ENCODE measurements around the gene STXBP4. TPM values are rescaled to one million over a fixed set of nuclear protein-coding genes. Genes with fewer than 3 reads are reported as not detected.

STXBP4 gene
- total RNA-seq, 1 experiment from 2014 or later: 13.6 TPM

DNA sequence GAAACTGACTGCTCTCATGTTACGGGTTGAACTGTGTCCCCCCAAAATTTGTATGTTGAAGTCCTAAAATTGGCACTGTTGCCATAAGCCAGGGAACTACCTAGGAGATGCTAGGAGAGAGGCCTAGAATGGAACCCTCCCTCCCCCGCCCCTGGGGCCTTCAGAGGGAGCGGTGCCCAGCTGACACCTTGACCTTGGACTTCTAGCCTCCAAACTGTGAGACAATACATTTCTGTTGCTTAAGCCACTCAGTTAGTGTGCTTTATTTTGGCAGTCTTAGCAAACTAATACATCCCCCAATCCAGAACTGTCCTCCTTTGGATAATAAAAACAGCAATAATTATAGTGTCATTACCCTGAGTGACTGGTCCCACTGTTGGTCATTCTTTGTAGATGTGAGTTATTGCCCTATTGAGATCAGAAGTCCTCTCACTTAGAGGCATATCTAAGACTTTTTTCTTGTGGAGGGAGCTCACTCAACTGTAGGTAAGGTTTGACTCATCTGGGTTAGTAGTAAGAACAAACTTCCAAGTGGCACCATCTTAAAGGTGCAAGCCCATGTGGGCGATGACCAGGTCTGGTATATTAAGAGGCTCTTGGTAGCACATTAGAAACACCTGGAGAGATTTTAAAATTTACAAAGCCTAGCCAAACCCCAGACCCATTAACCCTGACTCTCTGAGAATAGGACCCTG lies 203.2 kb downstream of the STXBP4 start:
- DNase-seq (ENCODE audit: low read depth): no peak

- no peak for DNase-seq (ENCODE audit: low read depth)
Measured at GRCh38 chr17:55172612-55173011, 204.0 kb downstream of the STXBP4 start.

DNA sequence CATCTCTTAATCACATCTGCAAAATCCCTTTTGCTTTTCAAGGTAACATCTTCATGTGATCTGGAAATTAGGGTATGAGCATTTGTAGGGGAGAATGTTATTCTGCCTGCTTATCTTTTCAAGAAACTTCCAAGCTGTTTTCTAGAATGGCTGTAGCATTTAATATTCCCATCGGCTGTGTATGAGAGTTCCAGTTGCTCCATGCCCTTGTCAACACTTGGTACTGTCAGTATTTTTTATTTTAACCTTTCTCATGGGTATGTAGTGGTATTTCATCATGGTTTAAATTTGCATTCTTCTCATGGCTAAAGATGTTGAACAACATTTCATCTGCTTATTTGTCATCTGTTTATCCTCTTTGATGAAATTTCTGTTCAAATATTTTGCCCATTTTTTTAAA lies 205.6 kb downstream of the STXBP4 start:
- DNase-seq (ENCODE audit: low read depth): no peak

- no peak for DNase-seq (ENCODE audit: low read depth)
Measured at GRCh38 chr17:55175788-55176427, 207.3 kb downstream of the STXBP4 start.

DNA sequence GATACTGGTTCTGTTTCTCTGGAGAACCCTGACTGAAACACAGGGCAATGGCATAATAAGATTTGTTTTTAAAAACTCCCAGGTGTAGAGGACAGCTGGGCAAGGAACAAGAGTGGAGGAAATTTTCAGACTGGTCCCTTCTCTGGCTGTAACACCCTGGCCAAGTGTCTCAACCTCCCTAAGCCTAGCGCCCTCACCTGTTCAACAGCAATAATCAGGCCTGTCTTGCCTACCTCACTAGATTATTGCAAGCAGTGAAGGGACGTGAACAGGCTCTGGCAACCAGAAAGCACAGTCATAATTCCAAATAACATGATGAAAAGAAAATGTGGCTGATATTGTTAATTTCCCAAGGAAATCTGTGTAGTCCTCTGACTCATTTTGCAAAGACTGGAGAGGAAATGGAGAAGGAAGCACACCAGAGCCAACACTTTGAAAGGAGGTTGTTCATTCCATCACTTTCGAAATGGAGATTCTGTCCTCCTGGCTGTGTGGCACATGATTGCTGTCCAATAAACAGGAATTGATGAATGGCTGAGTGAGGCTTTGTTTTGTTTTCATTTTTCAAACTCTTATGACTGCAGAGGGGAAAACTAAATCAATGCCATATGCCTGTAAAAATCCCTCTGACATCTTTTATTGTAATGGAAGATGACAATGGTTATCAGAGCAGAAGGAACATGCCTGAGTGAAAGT lies 208.7 kb downstream of the STXBP4 start:
- peak; percentile 17 for DNase-seq (ENCODE audit: low read depth)

- no peak for DNase-seq (ENCODE audit: low read depth)
Measured at GRCh38 chr17:55177855-55178217, 209.3 kb downstream of the STXBP4 start.

DNA sequence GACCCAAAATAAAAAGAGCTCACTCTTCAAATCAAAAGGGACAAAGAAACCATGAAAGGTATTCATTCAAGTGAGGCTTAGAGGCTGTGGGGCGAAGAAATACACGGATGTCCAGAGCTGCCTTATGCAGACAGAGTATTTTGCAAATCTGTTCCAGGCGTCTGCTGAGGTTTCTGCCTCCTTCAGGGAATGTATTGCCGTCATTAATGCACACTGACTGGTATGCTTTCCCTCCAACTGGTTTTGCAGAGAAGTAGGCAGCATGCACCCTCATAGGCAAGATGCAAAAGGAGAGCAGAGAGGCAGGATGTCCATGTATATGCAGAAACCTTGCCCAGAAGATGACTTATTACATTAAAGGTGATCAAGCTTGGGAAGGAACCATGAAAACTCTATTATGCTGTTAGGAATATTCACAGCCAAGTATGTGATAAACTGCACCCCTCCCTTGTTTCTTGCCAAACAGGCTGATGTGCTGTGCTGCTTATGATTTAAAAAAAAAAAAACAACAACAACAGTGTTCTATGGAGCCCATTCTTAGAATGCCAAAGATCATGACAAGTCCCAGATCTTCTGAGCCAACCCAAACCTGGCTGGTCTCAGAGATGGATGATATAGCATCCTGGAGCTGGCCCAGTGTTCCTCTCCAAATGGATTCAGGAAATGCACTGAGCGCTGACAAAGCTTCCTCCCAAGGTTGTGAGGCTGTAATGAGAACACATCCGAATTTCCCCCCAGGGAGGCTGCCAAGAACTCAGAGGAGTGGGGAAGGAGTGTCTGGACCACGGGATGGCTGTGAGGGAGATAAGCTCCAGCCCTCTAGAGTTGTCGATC lies 218.6 kb downstream of the STXBP4 start:
- no peak for DNase-seq (ENCODE audit: low read depth)

- DNase-seq (ENCODE audit: low read depth): no peak
Measured at GRCh38 chr17:55190748-55191147, 222.2 kb downstream of the STXBP4 start.

DNA sequence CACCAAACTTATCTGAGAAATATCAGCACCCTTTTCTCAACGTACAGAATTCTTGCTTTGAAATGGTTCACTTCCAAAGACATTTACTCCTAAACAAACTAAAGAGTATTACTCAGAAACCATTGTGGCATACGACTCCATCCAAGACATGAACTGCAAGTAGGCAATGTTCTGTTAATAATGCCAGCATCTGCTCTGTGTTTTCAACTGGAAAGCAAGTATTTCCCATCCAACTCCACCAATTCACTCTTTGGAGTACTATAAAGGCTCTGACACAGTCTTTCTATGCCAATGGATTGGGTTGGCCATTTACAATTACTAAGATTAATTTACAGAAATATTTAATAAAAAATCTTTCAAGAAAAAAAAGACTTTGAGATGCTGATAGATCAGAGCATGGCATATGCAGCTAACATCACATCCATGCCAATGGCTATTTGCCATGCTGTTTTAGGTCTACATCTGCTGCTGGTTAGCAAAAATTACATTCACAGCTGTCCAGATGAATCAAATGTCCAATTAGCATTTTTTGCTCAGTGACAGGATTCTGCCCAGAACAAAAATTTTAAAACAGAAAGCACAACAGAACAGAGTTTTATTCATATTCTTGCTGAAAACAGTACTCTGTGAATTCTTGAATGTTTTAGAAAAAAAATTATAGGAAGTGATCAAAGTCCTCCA lies 230.3 kb downstream of the STXBP4 start:
- no peak for DNase-seq (ENCODE audit: low read depth)

DNA sequence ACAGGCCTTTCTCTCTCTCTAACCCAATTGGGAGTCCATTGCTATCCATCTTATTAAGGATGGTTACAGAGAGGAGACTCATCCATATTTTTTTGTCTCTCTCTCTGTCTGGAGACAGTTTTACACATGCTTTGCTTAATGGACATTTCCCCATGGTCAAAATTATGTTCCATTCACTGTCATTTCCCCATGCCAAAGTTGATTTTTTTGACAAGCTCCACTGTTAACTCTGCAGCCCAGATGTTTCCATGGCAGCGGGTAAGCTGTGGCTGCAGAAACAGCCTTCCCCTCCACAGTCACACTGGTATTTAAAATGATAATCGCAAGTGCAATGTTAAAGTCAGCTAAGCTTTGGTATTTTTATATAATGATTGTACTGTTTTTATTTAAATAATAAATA lies 232.3 kb downstream of the STXBP4 start:
- DNase-seq (ENCODE audit: low read depth): no peak

- DNase-seq (ENCODE audit: low read depth): no peak
Measured at GRCh38 chr17:55201308-55201932, 232.9 kb downstream of the STXBP4 start.

GRCh38 chr17:55202896-55203295 lies 234.3 kb downstream of the STXBP4 start:
- DNase-seq (ENCODE audit: low read depth): no peak

GRCh38 chr17:55208078-55208812 lies 239.7 kb downstream of the STXBP4 start:
- DNase-seq (ENCODE audit: low read depth): no peak

- no peak for DNase-seq (ENCODE audit: low read depth)
Measured at GRCh38 chr17:55210292-55210691, 241.7 kb downstream of the STXBP4 start.

GRCh38 chr17:55212880-55213279 lies 244.3 kb downstream of the STXBP4 start:
- DNase-seq (ENCODE audit: low read depth): peak; percentile 56

DNA sequence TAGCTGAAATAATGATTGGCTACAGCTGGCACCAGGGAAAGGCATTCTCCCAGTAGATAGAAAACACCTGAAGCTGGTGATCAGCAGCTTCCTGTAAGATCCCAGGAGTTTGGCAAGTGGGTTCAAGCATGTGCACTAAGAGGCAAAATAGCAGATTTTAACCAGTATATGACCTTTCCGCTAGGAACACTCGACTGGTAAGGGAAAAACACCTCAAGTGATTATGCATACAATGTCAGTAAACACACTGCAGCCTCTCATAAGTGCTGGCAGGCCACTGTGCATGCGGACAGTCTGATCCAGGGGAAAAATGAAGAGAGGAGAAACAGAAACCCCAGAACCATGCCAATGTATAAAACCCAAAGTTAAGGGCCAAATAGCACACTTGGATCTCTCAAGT lies 247.1 kb downstream of the STXBP4 start:
- no peak for DNase-seq (ENCODE audit: low read depth)

DNA sequence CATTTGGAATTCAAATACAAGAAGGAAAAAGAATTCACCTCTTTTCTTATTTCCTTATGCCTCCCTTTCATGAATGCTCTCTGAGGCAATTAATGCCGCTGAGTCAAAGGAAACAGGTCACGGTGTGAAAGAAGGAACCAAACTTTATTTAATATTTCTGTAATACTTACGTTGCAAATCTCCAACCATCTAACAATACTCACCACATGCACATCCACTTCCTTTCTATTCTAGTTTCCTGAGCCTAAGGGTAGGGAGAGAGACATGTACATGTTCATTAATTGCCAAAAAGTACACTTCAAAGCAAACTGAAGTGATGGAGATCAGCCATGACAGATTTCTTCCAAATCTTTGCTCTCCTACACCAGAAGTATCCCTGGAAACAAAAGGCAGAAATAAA lies 248.3 kb downstream of the STXBP4 start:
- no peak for DNase-seq (ENCODE audit: low read depth)

DNA sequence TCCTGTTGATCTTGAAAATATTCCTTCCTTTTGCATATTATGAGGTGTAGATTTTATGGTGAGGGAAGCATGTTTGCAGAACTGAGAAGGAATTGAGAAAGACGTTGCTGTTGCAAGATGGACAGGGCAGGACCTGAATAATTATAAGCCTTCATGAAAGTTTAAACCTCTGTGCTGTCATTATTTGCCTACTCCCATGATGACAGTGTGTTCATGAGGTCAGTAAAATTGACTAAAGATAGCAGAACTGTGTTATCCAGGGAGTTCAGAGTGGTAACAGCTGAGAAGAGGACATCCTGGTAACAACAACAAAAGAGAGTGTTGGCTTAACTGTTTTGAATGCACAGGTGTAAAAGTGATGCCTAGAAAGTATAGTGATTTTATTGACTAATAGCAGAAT lies 250.9 kb downstream of the STXBP4 start:
- no peak for DNase-seq (ENCODE audit: low read depth)

DNA sequence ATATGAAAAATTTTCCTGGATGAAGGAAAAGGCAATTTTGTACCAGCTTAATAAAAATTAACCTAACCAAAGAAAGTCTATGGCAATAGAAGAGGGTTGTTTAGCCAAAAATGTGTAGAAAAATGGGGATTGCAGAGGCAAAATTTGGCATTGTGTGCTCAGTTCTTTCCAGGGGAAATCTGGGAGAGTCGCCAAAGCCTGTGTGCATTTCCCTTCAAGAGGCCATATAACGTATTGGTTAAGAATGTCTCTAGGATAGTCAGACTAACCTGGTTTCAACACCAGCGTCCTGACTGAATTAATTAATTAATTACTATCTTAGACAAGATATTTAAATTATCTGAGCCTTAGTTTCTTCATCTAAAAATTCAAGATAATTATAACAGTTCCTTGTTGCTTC lies 251.4 kb downstream of the STXBP4 start:
- DNase-seq (ENCODE audit: low read depth): no peak
